DMS153 (cell line): Measurements from ENCODE around the gene FKBP1A.

Experiments
- DNase-seq: peaks from one replicate; lab custom pipeline; 2025; lab: John Stamatoyannopoulos, UW

Gene FKBP1A

DNA sequence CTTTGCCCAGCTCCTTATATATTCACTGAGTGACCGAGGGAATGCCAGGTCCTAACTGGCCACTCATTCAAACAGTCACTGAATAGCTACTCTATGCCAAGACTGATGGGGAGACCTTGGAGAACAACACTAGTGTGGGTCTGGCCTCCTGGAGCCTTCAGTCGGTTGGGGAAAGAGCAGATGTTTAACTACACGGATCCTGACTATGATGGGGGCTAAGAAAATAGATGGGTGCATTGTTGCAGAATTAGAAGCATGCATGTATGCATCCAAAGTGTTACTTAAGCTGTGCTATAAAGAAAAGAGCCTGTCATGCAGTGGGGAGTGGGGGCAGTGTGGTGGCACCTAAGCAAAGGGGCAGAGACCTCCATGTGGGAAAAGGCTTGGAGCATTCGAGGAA is 6.5 kb downstream of the FKBP1A start:
- DNase-seq = no peak

DNA sequence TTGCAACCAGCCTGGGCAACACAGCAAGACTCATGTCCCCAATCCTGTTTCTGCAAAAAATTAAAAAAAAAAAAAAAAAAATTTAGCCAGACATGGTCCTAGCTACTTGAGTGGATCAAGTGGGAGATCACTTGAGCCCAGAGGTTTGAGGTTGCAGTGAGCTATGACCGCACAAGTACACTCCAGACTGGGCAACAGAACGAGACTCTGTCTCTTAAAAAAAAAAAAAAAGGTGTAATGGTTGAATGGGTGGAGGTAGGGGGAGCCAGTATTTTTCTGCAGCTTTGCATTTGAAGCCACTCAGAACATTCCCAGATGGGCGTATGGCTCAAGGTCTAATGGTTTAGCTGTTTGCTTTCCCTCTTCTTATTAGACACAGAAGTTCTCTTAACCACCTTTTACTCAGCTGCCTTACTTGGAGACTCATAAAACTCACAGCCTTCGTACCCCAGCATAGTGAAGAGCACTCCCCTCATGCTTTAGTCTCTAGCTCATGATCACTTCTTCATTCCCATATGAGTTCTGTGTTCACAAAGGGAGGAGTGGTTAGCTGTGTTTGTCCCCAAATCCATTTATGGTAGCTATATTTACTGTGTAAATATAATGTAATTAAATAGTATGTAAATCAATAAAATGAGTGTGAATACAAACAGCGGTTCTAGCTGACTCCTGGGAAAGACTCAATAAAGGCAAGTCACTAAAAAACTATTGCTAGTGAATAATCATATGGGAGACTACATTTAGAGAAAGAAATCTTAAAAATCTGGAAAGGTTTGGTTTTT is 9.0 kb downstream of the FKBP1A start:
- peak; percentile 74 for DNase-seq

DNA sequence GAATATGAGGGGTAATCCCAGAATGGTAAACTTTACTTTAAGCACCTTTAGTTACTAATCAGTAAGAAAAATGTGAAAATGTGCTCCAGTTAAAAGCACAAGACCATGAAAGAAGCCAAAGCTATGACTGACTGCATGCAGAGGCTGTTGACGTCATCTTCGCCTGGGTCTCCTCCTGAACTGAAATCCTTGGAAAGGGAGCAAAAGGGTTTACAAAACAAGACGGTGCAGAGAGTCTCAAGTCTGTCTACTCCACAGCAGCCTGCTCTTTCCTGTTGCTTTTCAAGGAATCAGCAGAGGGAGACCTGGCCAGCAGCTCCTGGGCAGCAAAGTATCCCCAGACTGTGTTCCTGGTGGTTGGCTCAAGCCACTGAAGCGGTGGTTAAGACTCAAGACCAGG is 10.2 kb downstream of the FKBP1A start:
- no peak for DNase-seq

DNA sequence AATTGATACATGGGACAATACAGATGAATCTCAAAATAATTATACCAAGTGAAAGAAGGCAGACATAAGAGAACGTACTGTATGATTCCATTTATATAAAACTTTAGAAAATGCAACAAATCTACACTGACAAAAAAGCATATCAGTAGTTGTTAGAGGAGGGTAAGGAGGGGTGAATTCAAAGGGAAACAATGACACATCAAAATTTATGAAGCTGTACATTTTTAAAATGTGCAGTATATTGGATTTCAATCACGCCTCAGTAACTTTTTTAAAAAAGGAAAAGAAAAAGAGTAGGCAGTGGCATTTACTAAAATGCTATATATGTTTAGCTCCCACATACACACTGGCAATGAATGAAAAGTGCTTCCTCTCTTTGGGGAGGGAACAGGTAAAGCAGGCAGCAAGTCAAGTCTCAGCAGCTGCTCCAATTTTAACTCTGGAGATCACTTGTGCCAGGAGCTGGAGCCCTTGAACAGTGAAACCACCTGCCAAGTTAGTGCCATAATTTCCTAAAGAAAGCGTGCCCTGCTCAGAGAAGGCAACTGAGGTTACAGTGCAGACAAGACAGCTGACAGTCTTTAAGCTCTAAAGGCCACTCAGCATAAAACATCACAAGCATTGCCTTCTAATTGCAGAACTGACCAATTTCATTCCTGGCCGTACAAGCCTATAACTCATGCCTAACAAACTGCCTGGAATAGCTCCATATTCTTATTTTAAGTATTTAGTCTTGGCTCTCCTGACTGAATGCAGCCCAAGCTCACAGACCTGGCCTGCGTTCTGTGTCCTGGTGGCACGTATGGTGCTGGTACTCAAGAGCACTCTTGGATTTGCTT is 10.9 kb downstream of the FKBP1A start:
- DNase-seq = no peak

DNA sequence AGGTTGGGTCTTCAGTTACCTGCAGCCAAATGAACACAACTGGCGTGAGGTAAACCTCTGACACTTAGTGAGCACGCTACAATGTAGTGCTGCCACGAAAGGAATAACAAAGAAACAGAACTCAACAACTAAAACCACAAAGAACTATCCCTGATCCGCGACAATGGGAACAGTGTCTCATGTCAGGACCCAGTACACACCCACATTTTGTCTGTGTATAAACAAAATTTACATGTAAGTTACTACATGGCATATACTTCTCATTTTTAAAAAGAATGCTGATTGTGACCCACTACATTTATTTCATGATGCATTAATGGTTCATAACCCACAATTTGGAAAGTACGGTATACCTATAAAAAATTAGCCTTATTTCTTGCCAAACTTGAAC is 14.1 kb downstream of the FKBP1A start:
- no peak for DNase-seq

DNA sequence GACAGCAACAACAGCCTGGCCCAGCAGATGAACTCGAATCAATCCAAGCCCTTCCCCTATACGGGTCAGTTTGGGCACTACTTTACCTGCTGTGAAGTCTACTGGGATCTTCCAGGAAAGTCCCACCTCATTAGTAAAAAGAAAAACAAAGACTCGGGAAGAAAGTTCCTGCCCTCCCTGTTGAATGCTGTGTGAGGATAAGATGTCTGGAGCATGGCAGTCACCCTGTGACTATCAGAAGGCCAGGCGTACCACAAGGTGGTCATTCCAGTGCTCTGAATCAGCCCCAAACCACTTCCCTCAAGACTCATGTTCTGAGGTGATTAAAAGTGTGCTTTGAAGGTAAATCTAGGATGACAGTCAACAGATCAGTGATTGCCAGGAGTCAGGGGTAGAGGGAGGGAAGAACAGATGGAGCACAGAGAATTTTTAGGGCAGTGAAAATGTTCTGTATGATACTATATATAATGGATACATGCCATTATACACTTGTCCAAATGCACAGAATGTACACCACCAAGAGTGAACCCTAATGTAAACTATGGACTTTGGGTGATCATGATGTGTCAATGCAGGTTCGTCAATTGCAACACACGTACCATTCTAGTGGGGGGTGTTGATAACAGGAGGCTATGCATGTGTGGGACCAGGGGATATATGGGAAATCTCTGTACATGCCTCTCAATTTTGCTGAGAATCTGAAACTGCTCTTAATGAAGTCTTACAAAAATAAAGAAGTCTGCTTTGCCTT is 14.7 kb downstream of the FKBP1A start:
- DNase-seq = no peak

DNA sequence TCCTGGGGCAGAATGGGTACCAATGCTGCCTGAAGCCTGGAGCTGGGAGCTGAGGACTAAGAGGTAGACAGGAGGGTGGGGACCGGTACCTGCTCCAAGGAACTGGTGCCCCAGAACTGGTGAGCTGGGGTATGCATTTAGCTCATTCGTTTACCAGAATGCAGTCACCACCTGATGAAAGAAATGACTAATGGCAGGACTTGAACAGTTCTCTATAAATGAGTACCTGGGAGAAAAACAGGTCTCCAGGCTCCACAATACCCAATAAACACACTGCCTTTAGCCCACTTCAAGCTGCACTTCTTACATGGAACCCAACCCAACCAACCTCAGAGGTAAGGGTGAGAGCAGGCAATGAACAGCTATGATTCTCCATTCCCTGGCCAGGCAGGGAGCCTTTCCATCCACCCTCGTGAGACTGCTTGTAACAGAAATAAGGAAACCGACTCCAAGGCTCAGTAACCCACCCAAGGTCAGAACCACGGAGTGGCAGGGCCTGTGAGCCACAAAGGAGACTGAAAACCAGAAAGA is 15.4 kb downstream of the FKBP1A start:
- no peak for DNase-seq

DNA sequence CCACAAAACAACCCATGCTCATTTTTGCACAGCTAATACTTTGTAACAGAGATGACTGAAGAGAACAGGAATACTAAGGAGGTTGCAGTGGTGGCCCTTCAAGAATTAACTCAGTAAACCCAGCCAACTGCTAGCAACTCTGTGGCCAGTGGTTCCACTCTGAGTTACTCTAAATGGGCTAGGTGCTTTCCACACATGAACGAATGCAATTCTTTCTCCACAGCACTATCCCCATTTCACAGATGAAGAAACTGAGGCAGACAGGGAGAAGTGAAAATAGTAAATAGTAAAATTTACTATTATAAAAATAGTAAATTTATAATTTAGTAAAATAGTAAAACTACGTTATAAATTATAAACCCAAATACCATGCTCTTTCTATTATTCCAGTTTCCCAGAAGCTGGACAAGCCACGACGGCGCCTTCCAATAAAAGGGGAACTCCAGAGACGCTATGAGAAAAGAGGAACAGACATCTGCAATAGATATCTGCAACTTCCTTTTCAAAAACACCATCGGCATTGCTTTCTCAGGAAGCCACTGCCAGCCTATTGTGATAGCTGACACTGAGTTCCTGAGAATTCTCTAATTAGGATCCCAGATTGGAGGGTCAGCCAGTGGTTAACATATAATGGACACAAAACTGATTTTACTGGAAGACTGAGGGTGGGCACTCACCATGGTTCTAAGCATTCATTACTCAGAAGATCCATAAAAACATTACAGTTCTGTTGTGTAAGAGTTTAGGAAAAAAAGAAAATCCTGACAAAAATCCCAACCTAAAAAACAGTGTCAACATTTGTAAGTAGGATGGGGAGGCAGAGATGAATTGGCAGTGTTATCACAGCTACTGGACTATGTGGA is 16.2 kb downstream of the FKBP1A start:
- no peak for DNase-seq

DNA sequence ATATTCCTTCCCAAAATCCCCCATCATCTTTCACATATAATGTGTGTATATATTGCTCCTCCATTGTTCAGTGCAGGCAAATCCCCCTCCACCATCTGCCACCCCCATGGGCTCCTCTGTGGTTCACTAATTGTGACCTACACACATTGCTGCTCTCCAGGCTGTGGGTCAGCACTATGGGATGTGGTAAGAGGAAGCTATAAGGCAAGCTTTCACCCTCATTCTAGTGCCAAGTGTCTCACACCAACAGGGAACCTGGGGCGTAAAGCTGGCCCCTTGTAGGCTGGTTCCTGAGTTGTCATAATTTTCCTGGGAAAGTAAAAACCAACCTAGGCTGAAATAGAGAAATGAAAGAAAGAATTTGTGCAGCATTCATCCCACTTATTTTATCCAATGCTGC is 16.8 kb downstream of the FKBP1A start:
- no peak for DNase-seq

DNA sequence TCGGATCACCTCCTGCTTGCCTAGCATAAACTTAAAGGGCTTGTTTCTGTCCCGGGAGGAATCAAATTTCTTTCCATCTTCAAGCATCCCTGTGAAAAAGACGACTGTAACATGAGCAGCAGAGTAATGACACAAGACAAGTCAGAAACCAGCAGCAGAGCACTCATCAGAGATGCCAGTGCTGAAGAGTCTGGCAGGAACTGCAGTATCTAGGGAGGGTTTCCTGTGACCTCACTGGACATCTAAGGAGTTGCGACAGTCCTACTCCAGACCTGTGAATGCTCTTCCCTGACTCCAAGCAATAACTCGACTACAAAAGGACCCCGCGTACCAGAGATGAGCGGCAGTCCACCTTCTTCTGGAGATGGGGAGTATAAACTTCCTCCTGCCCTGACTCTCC is 17.3 kb downstream of the FKBP1A start:
- no peak for DNase-seq

DNA sequence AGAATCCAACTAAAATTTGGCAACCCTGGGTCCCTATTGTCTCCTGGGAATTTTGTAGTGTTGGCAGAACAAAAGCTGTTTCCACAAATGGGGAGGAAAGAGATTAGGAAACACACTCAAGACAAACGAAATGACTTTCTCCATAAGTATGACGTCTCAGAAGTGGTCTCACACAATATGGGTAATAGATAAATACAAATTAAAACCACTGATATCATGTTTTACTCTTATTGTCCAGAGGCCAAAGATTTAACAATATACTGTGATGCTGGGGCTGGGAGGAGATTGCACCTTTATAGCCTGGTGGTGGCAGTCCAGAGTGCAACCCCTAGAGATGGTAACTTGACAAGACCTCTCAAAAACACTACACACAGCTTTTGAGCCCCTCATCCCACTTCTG is 18.6 kb downstream of the FKBP1A start:
- no peak for DNase-seq

DNA sequence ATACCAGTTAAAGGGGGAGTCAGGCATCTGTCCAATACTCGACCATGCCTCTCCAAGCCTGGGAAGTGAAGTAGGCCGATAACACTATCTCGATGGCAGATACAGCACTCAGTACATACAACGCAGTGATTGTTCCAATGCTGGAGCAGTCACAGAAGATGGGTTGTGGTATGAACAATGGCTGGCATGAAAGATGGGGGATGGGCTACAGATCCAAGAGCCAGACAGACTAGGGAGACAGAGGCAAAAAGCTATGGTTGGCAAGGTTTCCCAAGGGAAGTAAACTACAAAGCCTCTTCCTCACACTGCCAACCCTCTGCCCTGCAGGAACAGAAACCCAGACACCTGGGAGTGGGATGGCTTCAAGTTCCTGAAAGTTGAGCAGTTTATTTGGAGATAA is 19.2 kb downstream of the FKBP1A start:
- no peak for DNase-seq

DNA sequence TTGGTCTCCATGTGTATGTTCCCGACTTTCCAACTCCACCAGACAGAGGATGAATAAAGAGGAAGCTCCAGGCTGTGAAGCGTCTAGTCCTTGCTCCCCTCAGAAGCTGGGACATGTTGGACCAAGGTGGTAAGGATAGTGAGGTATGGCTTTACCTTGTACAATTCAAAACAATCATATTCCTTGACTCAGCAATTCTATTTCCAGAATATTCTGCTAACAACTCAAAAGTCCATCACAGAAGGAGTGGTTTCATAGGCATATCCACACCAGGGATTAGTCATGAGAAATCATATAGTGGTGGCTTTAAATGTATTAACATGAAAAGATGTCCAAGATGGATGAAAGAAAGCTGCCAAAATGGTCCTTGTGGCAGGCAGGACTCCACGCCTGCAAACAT is 19.8 kb downstream of the FKBP1A start:
- DNase-seq = no peak

DNA sequence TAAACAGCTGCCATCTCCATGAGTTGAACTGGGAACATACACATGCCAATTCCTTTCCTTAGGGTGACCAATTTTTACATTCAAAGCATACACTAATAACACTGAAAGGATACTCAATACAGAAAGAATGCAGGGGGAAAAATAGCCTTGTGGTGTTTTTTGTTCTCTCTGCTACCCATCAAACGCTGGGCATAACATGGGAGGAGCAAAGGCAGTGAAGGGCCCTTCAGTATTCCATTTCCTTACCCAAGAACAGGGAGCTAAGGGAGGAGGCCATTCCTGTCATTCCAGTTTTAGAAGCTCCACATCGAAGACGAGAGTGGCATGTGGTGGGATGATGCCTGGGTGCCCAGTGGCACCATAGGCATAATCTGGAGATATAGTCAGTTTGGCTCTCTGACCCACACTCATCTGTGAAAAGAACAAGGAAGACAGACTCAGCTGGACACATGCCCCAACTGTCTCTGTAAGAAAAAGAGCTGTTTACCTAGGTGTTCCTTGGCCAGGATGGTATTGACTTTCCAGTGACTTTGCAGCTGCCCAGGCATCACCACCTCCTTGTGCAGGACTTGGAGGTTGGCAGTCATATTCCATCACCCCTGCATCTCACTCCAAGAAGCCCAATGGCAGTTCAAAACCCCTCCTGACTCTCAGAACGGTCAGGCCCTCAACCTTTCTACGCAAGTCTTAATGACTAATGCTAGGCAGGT is 20.9 kb downstream of the FKBP1A start:
- no peak for DNase-seq

DNA sequence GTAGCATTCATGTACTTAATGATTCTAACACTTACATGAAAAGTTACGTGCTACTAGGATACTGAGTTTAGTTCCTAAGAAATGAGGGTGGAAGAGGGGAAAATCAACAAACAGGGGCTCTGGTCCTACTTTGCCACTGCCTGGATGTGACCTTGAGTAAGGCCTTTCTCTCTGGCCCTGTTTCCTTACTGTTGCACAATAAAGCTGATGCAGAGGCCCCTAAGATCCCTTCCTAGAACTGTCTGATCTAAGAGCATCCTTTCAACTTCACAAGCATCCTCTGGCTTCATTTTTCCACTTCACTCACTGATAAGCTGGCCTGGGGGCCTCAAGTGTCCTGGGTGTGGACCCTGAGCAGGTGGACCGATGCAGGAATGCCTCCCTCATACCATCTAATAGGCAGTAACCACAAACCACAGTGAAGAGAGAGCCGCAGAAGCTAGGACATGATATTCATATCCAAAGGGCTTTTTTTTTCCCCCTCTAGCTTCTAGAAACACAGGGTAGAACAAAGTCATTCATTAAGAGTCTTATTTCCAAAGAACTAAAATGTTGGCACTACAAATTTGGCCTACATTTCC is 21.6 kb downstream of the FKBP1A start:
- DNase-seq = no peak

DNA sequence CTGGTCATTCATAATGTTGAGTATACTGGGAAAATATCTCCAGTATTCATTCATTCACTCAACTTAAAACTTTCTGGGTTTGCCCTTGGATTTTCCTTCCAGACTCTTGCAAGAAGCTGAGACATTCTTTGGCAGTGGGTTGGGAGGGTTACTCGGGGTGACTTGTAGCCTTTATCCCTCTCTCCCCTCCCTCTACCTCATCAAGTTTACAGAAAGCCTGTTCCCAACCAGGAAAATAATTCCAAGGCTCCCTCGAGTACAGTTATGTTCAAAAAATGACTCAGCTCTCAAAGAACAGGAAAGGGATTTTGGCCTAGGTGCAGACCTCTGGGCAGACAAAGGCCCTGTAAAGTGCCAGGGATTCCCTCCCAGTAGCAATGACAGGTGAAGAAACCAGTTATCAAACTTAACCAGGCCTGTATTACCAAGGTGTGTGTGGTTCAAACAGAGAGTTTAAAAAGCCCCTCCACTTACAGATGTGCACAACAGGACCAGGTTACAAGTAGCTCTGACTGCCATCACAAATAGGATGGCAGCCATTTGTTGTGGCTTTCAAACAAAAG is 22.2 kb downstream of the FKBP1A start:
- no peak for DNase-seq

DNA sequence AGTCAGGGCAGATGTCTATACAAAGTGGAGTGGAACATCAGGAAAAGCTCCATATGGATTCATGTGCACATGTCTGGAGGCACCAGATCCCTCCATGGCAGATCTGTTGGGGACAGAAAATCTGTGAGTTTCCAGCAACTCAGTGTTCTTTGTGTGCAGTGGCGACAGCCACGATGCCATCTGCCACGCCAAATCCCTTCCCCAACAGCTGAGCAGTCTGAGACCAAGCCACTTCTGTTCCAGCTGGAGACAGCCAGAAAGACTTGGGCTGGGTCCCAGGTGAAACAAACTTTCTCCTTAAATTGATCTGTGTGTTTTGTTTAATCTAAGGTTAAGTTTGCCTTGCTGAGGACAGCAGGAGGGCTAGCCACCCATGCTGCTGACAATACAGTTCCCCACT is 22.9 kb downstream of the FKBP1A start:
- DNase-seq = no peak

DNA sequence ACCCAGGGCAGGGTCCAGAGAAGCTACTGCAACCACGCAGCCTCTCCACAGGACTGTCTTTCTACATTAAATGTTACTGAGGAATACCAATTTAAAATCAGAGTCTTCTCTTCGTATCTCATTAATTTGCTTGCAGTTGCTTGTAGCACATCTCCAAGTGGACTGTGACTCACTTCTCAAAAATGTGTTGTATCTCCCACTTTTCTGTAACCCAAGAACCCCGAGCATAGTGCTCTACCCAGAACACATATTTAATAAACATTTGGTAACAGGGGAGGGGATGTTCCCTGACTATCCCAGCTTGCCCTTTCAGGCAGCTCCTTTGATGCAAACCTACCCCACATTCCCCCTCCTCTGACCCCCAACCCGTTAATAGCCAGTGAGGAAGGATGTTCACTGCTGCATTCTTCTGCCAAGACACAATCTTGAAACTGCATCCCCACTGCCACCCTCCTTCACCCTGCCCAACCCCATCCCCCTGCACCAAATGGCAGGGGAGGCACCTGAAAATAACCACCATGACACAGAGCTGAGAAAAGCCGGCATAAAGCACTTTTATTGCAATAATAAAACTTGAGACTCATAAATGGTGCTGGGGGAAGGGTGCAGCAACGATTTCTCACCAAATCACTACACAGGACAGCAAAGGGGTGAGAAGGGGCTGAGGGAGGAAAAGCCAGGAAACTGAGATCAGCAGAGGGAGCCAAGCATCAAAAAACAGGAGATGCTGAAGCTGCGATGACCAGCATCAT is 24.2 kb downstream of the FKBP1A start:
- DNase-seq = no peak

DNA sequence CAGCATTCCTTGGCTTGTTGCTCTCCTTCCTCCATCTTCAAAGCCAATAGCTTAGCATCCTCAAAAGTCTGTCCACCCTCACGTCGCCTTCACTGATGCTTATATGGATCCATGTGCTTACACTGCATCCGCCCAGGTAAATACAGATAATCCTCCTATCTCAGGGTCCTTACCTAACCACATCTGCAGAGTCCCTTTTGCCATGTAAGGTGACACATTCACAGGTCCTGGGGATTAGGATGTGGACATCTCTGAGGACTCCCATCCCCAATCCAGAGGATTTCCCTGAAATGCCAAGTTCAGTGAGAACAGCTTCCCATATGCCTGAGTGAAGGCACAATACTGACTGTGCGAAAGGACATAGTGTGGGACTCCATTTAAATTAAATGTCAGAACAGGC is 25.4 kb downstream of the FKBP1A start:
- DNase-seq = no peak
